K562 (cell line): ENCODE measurements around the gene PCBP3.
"Not testable (repeated sequence)": the region's sequence is repeated elsewhere in the genome, so short reads cannot be mapped to it uniquely, and the experiment has no call there.

Source experiments
- EZH2 ChIP-seq: IDR thresholded peaks from 2 replicates; pipeline ENCODE4 v1.6.1; 2012; ENCODE audit warnings: low read depth, mild to moderate bottlenecking, inconsistent platforms, low read length, borderline replicate concordance
- TF ChIP-seq, protein P1 (sequence below), 3 experiments: IDR thresholded peaks in 2 of 3; conservative IDR thresholded peaks in 1 of 3; 2 replicates each; pipeline ENCODE4 v1.5.1; 2011 to 2012; ENCODE audit warnings: low read length in 3 of 3, mild to moderate bottlenecking in 3 of 3, control low read depth in 2 of 3, improper control_type of control experiment in 1 of 3, inconsistent platforms in 1 of 3, low read depth in 1 of 3, mixed read lengths in 1 of 3, moderate library complexity in 1 of 3; ENCODE audit not compliant: insufficient read depth in 2 of 3
- TF ChIP-seq, protein P2 (sequence below): fragments of 250-450 bp; sonication (Bioruptor Pico); IDR thresholded peaks from 2 replicates; pipeline ENCODE4 v1.5.1; 2021; ENCODE audit warnings: mild to moderate bottlenecking

DNA sequence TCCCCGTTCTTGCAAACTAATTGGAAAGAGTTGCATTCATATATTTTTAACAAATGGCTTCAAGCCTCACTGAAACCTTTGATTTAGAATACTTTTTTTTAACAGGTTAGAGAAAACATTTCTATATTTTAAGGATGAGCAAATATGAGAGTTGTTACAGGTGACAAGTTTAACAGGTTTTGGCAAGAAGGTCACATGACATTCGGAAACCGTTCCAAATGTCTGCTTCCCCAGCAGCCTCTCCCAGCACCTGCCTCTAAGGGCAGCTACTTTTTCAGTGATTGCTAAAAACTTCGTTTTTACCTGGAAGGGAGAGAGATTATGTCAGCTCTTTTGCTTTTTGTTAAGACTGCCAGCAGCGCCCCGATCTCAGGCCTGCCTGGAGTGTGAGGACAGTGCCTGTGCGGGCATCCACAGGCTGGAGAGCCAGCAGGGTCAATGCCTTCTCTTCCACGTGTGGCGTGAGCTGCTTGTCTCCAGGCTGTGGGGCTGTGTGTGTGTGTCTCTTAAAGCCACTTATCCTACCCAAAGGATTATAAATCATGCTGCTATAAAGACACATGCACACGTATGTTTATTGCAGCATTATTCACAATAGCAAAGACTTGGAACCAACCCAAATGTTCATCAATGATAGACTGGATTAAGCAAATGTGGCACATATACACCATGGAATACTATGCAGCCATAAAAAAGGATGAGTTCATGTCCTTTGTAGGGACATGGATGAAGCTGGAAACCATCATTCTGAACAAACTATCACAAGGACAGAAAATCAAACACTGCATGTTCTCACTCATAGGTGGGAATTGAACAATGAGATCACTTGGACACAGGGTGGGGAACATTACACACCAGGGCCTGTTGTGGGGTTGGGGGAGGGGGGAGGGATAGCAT is 21.8 kb upstream of the PCBP3 start:
- TF ChIP-seq, protein P1, sequence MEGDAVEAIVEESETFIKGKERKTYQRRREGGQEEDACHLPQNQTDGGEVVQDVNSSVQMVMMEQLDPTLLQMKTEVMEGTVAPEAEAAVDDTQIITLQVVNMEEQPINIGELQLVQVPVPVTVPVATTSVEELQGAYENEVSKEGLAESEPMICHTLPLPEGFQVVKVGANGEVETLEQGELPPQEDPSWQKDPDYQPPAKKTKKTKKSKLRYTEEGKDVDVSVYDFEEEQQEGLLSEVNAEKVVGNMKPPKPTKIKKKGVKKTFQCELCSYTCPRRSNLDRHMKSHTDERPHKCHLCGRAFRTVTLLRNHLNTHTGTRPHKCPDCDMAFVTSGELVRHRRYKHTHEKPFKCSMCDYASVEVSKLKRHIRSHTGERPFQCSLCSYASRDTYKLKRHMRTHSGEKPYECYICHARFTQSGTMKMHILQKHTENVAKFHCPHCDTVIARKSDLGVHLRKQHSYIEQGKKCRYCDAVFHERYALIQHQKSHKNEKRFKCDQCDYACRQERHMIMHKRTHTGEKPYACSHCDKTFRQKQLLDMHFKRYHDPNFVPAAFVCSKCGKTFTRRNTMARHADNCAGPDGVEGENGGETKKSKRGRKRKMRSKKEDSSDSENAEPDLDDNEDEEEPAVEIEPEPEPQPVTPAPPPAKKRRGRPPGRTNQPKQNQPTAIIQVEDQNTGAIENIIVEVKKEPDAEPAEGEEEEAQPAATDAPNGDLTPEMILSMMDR (IDR thresholded peaks at IDR 0.05 in 2 of 3, conservative IDR thresholded peaks at IDR 0.05 in 1 of 3; ENCODE audit: insufficient read depth in 2 of 3, low read depth in 1 of 3, low read length in 3 of 3) = not testable (repeated sequence)
- TF ChIP-seq, protein P2, sequence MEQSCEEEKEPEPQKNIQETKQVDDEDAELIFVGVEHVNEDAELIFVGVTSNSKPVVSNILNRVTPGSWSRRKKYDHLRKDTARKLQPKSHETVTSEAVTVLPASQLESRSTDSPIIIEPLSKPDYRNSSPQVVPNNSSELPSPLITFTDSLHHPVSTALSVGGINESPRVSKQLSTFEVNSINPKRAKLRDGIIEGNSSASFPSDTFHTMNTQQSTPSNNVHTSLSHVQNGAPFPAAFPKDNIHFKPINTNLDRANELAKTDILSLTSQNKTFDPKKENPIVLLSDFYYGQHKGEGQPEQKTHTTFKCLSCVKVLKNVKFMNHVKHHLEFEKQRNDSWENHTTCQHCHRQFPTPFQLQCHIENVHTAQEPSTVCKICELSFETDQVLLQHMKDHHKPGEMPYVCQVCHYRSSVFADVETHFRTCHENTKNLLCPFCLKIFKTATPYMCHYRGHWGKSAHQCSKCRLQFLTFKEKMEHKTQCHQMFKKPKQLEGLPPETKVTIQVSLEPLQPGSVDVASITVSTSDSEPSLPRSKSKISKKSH (CRISPR knock-in tag) = not testable (repeated sequence)
- TF ChIP-seq EZH2 = not testable (repeated sequence)
